Gastroesophageal sphincter (tissue), 4 donors: ENCODE results near the gene SMIM38. TPM values are rescaled to one million over a fixed set of nuclear protein-coding genes. Genes with fewer than 3 reads are reported as not detected.

ENCODE experiments used
- ATAC-seq: fragments of 150-250 bp; one replicate; pipeline ENCODE4 v1.9.1; 2016; ENCODE audit warnings: mild to moderate bottlenecking, moderate library complexity
- H3K27ac ChIP-seq, 4 donors: fragments of 200-600 bp; sonication (generic) in 3 of 4; 1 replicate in 3 of 4; 2 replicates in 1 of 4; pipeline ENCODE4 v1.5.1; 2016 to 2019
- H3K27me3 ChIP-seq: fragments of 200-600 bp; sonication (generic); one replicate; pipeline ENCODE4 v1.5.1; 2019
- H3K36me3 ChIP-seq, 2 donors: fragments of 200-600 bp; sonication (generic); one replicate each; pipeline ENCODE4 v1.5.1; 2019; ENCODE audit warnings: control low read depth in 1 of 2
- H3K4me1 ChIP-seq, 3 donors: fragments of 200-600 bp; sonication (generic); 1 replicate in 2 of 3; 2 replicates in 1 of 3; pipeline ENCODE4 v1.5.1; 2016 to 2019; ENCODE audit warnings: control low read depth in 2 of 3
- H3K4me3 ChIP-seq, 2 donors: fragments of 200-600 bp; sonication (generic); one replicate each; pipeline ENCODE4 v1.5.1; 2019; ENCODE audit warnings: mild to moderate bottlenecking in 1 of 2, moderate library complexity in 1 of 2
- H3K9me3 ChIP-seq, 3 donors: fragments of 200-600 bp; sonication (generic); one replicate each; pipeline ENCODE4 v1.5.1; 2017 to 2019; ENCODE audit warnings: control low read depth in 2 of 3
- EP300 ChIP-seq: sonication (generic); formaldehyde crosslinking; IDR thresholded peaks from one replicate; pipeline ENCODE4 v1.6.1; 2017; ENCODE audit warnings: antibody characterized with exemption, mild to moderate bottlenecking
- POLR2A ChIP-seq, 2 donors: fragments of 450-650 bp; IDR thresholded peaks; one replicate each; pipeline ENCODE4 v1.6.1; 2017; ENCODE audit warnings: antibody characterized with exemption in 2 of 2, mild to moderate bottlenecking in 2 of 2, moderate library complexity in 1 of 2
- POLR2AphosphoS5 ChIP-seq: sonication (generic); formaldehyde crosslinking; IDR thresholded peaks from one replicate; pipeline ENCODE4 v1.6.1; 2017; ENCODE audit warnings: antibody characterized with exemption
- WGBS, 2 donors: methylation state at CpG; one replicate each; pipeline ENCODE4 v1.1.5; 2018; ENCODE audit warnings: low coverage in 1 of 2; 5-methylcytosine and 5-hydroxymethylcytosine counted together
- total RNA-seq, 4 donors: library from RNA; depleted of rRNA; stranded (reverse); fragments of >200 nt; gene quantifications; one replicate each; pipeline ENCODE4 v1.1.0, GENCODE V29; 2016
- TF ChIP-seq, protein P1 (sequence below), 4 experiments: fragments of 200-600 bp in 2 of 4; fragments of 450-650 bp in 2 of 4; sonication (generic) in 1 of 4; IDR thresholded peaks; one replicate each; pipeline ENCODE4 v1.5.1; 2017 to 2019; ENCODE audit warnings: antibody characterized with exemption in 4 of 4, mild to moderate bottlenecking in 2 of 4, moderate library complexity in 2 of 4

Gene SMIM38
- total RNA-seq, 4 donors from 2014 or later, result 1.2 to 2.3 (median 1.3) TPM

DNA sequence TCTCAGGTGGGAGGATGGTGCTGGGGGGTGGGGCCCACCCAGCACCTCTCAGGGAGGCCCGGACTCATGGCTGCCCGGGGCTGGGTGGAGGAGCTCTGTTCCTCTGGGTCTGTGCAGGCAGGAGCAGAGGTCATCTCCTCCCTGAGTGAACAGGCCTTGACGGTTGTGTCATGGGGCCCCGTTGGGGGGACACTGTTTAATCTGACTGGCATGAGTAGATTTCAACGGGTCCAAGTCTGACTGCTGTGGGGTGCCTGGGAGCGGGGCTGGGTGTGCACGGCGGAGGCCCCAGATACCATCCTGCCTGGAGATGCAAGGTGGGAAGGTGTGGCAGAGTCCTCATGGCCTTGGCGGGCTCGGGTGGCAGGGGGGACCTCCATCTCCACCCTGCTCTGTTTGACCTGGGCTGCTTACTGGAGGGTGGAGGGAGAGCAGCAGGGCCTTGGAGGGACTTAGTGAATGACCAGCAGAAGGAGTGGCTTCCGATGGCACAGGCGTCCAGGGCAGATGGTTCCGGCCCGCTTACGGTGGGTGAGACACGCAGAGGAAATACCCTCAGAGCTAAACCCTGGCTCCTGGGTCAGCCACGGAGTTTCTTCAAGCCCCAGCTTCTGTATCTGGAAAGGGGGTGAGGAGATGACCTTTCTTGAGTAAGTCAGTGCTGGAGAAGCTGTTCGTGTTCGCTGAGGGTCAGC, 48.7 kb downstream of the SMIM38 start:
- Histone ChIP-seq H3K4me3 (no peak overlapping the region), H3K4me1 (no peaks in the 10 kb centered on the region), H3K27ac (no peak overlapping the region), H3K27me3 (peaks cover 12% of the 10 kb centered on the region), H3K9me3 (peaks cover 0 to 10% (median 0%) of the 10 kb centered on the region in 3 donors), H3K36me3 (no peaks in the 10 kb centered on the region)
- 75 to 90% methylated on average over 2 to 4 of the region's 19 CpGs for WGBS, 2 donors
- ATAC-seq, result no peak
- no peak for TF ChIP-seq EP300
- TF ChIP-seq POLR2A (IDR thresholded peaks at IDR 0.05), result no peak
- no peak for TF ChIP-seq POLR2AphosphoS5

DNA sequence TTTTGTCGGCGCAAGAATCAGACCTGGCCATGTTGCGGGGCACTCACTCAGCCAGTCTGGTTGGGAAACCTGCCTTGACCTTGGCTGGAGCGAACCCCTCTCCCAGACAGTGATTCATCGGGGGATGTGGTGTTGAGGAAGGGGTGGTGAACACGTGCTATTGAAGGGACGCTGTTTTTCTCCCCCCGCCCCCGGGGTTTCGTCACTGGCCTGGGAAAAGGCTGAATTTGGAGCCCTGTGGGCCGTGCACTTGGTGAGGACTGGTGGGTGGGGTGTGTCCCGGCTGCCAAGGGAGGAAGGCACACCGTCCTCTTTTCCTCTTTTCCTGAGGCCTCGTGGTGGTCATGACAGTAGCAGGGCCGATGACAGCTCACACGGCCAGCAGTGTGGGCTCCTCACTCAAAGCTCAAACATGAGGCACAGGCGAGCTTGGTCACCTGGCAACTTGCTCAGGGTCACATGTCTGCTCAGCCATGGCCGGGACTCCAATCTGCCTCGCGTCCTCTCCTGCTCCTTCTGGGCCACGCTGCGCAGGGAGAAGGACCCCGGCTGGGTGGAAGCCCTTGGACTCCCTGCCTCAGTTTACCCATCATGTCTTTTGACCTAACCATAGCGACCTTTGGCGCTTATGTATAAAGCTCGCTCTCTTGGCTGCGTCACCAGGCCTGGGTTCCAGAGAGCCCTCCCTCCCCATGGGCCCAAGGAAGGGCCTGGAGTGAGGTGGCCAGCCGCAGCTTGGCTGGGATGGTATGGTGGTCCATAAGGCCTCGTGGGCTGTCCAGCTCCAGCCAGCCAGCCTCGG, 49.4 kb downstream of the SMIM38 start:
- WGBS, 2 donors, result 86 to 93% methylated on average over 14 to 15 of the region's 30 CpGs
- H3K4me3 ChIP-seq, result no peak overlapping the region
- ATAC-seq, result no peak
- H3K9me3 ChIP-seq, result peaks cover 0 to 10% (median 0%) of the 10 kb centered on the region in 3 donors
- no peak overlapping the region for H3K27ac ChIP-seq
- H3K27me3 ChIP-seq, result peaks cover 12% of the 10 kb centered on the region
- TF ChIP-seq POLR2AphosphoS5, result no peak
- no peak for TF ChIP-seq EP300
- TF ChIP-seq, protein P1, sequence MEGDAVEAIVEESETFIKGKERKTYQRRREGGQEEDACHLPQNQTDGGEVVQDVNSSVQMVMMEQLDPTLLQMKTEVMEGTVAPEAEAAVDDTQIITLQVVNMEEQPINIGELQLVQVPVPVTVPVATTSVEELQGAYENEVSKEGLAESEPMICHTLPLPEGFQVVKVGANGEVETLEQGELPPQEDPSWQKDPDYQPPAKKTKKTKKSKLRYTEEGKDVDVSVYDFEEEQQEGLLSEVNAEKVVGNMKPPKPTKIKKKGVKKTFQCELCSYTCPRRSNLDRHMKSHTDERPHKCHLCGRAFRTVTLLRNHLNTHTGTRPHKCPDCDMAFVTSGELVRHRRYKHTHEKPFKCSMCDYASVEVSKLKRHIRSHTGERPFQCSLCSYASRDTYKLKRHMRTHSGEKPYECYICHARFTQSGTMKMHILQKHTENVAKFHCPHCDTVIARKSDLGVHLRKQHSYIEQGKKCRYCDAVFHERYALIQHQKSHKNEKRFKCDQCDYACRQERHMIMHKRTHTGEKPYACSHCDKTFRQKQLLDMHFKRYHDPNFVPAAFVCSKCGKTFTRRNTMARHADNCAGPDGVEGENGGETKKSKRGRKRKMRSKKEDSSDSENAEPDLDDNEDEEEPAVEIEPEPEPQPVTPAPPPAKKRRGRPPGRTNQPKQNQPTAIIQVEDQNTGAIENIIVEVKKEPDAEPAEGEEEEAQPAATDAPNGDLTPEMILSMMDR (IDR thresholded peaks at IDR 0.05), result no peak
- no peak for TF ChIP-seq POLR2A (IDR thresholded peaks at IDR 0.05)
- no peaks in the 10 kb centered on the region for H3K4me1 ChIP-seq
- H3K36me3 ChIP-seq, result no peaks in the 10 kb centered on the region

Other genes with a start within 250 kb of the SMIM38 start
- 1 to 10 TPM in 2 of 4 donors, not detected in 2; 2.9 to 5.4 TPM for gene MRGPRD, start 174.9 kb upstream of the SMIM38 start, total RNA-seq
- gene MRGPRF, start 142.7 kb upstream of the SMIM38 start, total RNA-seq, result 100 to 1,000 TPM in 3 of 4 donors, 10 to 100 TPM in 1; 88.9 to 213 (median 165) TPM
- 10 to 100 TPM; 16.8 to 33.8 (median 28.3) TPM for gene TPCN2, start 107.0 kb upstream of the SMIM38 start, total RNA-seq
- gene MYEOV, start 138.2 kb downstream of the SMIM38 start, total RNA-seq, result not detected